GM19455 (cell line): ENCODE results near the gene SLC19A1.
"Not testable (repeated sequence)": the region's sequence is repeated elsewhere in the genome, so short reads cannot be mapped to it uniquely, and the experiment has no call there.

Source experiments
- ATAC-seq: cut with Tn5 transposase; IDR thresholded peaks from one replicate; pipeline ENCODE4 v1.9.1; 2021; ENCODE audit not compliant: unreplicated experiment

The SLC19A1 gene

GRCh38 chr21:45535341-45536081, 6.7 kb downstream of the SLC19A1 start:
- no peak for ATAC-seq

- no peak for ATAC-seq
Observed at GRCh38 chr21:45534636-45535331, 7.5 kb downstream of the SLC19A1 start.

- ATAC-seq = no peak
Observed at GRCh38 chr21:45533846-45534635, 8.2 kb downstream of the SLC19A1 start.

- no peak for ATAC-seq
Observed at GRCh38 chr21:45533361-45533845, 8.8 kb downstream of the SLC19A1 start.

- no peak for ATAC-seq
Observed at GRCh38 chr21:45532826-45533360, 9.3 kb downstream of the SLC19A1 start.

GRCh38 chr21:45531393-45532215, 10.6 kb downstream of the SLC19A1 start:
- no peak for ATAC-seq

- ATAC-seq = not testable (repeated sequence)
Observed at GRCh38 chr21:45531114-45531392, 11.2 kb downstream of the SLC19A1 start.

- ATAC-seq = no peak
Observed at GRCh38 chr21:45530423-45531113, 11.7 kb downstream of the SLC19A1 start.

GRCh38 chr21:45529785-45530422, 12.3 kb downstream of the SLC19A1 start:
- ATAC-seq = no peak

GRCh38 chr21:45528981-45529784, 13.1 kb downstream of the SLC19A1 start:
- no peak for ATAC-seq

- ATAC-seq = no peak
Observed at GRCh38 chr21:45528028-45528705, 14.1 kb downstream of the SLC19A1 start.

GRCh38 chr21:45527151-45527999, 14.9 kb downstream of the SLC19A1 start:
- ATAC-seq = not testable (repeated sequence)

GRCh38 chr21:45525910-45526306, 16.3 kb downstream of the SLC19A1 start:
- no peak for ATAC-seq

GRCh38 chr21:45525153-45525909, 16.9 kb downstream of the SLC19A1 start:
- ATAC-seq = no peak

GRCh38 chr21:45524756-45525152, 17.5 kb downstream of the SLC19A1 start:
- ATAC-seq = no peak

- no peak for ATAC-seq
Observed at GRCh38 chr21:45523411-45524101, 18.7 kb downstream of the SLC19A1 start.
